ENCODE measurements around the gene IFT25. TPM values are rescaled to one million over a fixed set of nuclear protein-coding genes. Genes with fewer than 3 reads are reported as not detected.
A peak's percentile ranks its signal among the peaks of the same experiment; 100 is the strongest.
"Not testable (repeated sequence)": the region's sequence is repeated elsewhere in the genome, so short reads cannot be mapped to it uniquely, and the experiment has no call there.

IFT25 gene
- total RNA-seq, 2 donors from 2014 or later: 61.3 to 73.0 TPM

- Mint-ChIP-seq H3K9me3 (no peaks in the 10 kb centered on the region), H3K36me3 (no peaks in the 10 kb centered on the region), H3K27ac (no peak overlapping the region)
- no peak for ATAC-seq
- no peak for DNase-seq (ENCODE audit: low spot score in 2 of 2)
Observed at GRCh38 chr1:53905509-53905908, 40.0 kb downstream of the IFT25 start.

- no peak overlapping the region for H3K27ac Mint-ChIP-seq
- H3K9me3 Mint-ChIP-seq: no peaks in the 10 kb centered on the region
- no peaks in the 10 kb centered on the region for H3K36me3 Mint-ChIP-seq
- ATAC-seq (no peak), DNase-seq (ENCODE audit: low spot score in 2 of 2) (no peak)
Observed at GRCh38 chr1:53902235-53903138, 43.0 kb downstream of the IFT25 start.

GRCh38 chr1:53899708-53900107 lies 45.8 kb downstream of the IFT25 start:
- no peak overlapping the region for H3K27ac Mint-ChIP-seq
- no peak for ATAC-seq

GRCh38 chr1:53899206-53899628 lies 46.3 kb downstream of the IFT25 start:
- no peak for ATAC-seq
- H3K27ac Mint-ChIP-seq: no peak overlapping the region

More at GRCh38 chr1:53899708-53900107, 45.8 kb downstream of the IFT25 start:
- Mint-ChIP-seq H3K9me3 (no peaks in the 10 kb centered on the region), H3K36me3 (no peaks in the 10 kb centered on the region)
- no peak for DNase-seq (ENCODE audit: low spot score in 2 of 2)

GRCh38 chr1:53896635-53897229 lies 48.8 kb downstream of the IFT25 start:
- ATAC-seq (no peak), DNase-seq (ENCODE audit: low spot score in 2 of 2) (no peak)
- H3K27ac Mint-ChIP-seq: peak overlapping the region in 1 of 2 donors; percentile 90
- no peaks in the 10 kb centered on the region for H3K9me3 Mint-ChIP-seq
- H3K36me3 Mint-ChIP-seq: no peaks in the 10 kb centered on the region

More at GRCh38 chr1:53899206-53899628, 46.3 kb downstream of the IFT25 start:
- DNase-seq (ENCODE audit: low spot score in 2 of 2): no peak
- Mint-ChIP-seq H3K36me3 (no peaks in the 10 kb centered on the region), H3K9me3 (no peaks in the 10 kb centered on the region)

- DNase-seq (ENCODE audit: low spot score in 2 of 2): no peak
- H3K36me3 Mint-ChIP-seq: no peaks in the 10 kb centered on the region
- H3K27ac Mint-ChIP-seq: no peak overlapping the region
Observed at GRCh38 chr1:53895421-53895820, 50.1 kb downstream of the IFT25 start.

GRCh38 chr1:53894644-53895043 lies 50.9 kb downstream of the IFT25 start:
- no peak for ATAC-seq
- DNase-seq (ENCODE audit: low spot score in 2 of 2): no peak
- Mint-ChIP-seq H3K27ac (no peak overlapping the region), H3K36me3 (no peaks in the 10 kb centered on the region), H3K9me3 (no peaks in the 10 kb centered on the region)

More at GRCh38 chr1:53895421-53895820, 50.1 kb downstream of the IFT25 start:
- ATAC-seq: no peak
- no peaks in the 10 kb centered on the region for H3K9me3 Mint-ChIP-seq

- Mint-ChIP-seq H3K36me3 (peaks cover 0 to 3% of the 10 kb centered on the region in 2 donors), H3K9me3 (no peaks in the 10 kb centered on the region), H3K27ac (peak within 1 kb of the TSS in 1 of 2 donors; percentile 58)
- ATAC-seq (peak in 1 of 2 donors; percentile 6), DNase-seq (ENCODE audit: low spot score in 2 of 2) (no peak)
Observed at GRCh38 chr1:53893999-53894636, 51.4 kb downstream of the IFT25 start, which contains the start of gene DIO1. Gene DIO1, plus strand, starts transcription at chr1:53894187. Its CDS starts 24 bp downstream, at chr1:53894211.

- no peak for ATAC-seq
- H3K27ac Mint-ChIP-seq: peak overlapping the region in 1 of 2 donors; percentile 58
- H3K9me3 Mint-ChIP-seq: no peaks in the 10 kb centered on the region
- peaks cover 0 to 4% of the 10 kb centered on the region in 2 donors for H3K36me3 Mint-ChIP-seq
- DNase-seq (ENCODE audit: low spot score in 2 of 2): no peak
Observed at GRCh38 chr1:53892911-53893310, 52.6 kb downstream of the IFT25 start.

- ATAC-seq (no peak), DNase-seq (ENCODE audit: low spot score in 2 of 2) (no peak)
- peaks cover 0 to 4% of the 10 kb centered on the region in 2 donors for H3K36me3 Mint-ChIP-seq
- no peak overlapping the region for H3K27ac Mint-ChIP-seq
- no peaks in the 10 kb centered on the region for H3K9me3 Mint-ChIP-seq
Observed at GRCh38 chr1:53891678-53892077, 53.8 kb downstream of the IFT25 start.

- Mint-ChIP-seq H3K36me3 (peaks cover 0 to 4% of the 10 kb centered on the region in 2 donors), H3K9me3 (no peaks in the 10 kb centered on the region), H3K27ac (peak overlapping the region in 1 of 2 donors; percentile 95)
- ATAC-seq (no peak), DNase-seq (ENCODE audit: low spot score in 2 of 2) (no peak)
Observed at GRCh38 chr1:53891018-53891417, 54.5 kb downstream of the IFT25 start.

- H3K9me3 Mint-ChIP-seq: no peaks in the 10 kb centered on the region
- DNase-seq (ENCODE audit: low spot score in 2 of 2): peak in 1 of 2 donors; percentile 10
- H3K27ac Mint-ChIP-seq: peak overlapping the region; percentile 56 to 95
- peaks cover 0 to 4% of the 10 kb centered on the region in 2 donors for H3K36me3 Mint-ChIP-seq
- peak in 1 of 2 donors; percentile 6 for ATAC-seq
Observed at GRCh38 chr1:53890522-53890941, 55.0 kb downstream of the IFT25 start.

GRCh38 chr1:53889304-53890298 lies 55.9 kb downstream of the IFT25 start, which contains the start of gene YIPF1:
Gene YIPF1, minus strand, starts transcription at chr1:53889797. Its CDS starts 860 bp downstream, at chr1:53888937.
- peaks cover 7 to 11% of the 10 kb centered on the region in 2 donors for H3K36me3 Mint-ChIP-seq
- H3K9me3 Mint-ChIP-seq: no peaks in the 10 kb centered on the region
- peak; percentile 82 to 91 for DNase-seq (ENCODE audit: low spot score in 2 of 2)
- ATAC-seq: peak; percentile 85 to 94
- peak within 1 kb of the TSS; percentile 95 to 99 for H3K27ac Mint-ChIP-seq

- no peak for DNase-seq (ENCODE audit: low spot score in 2 of 2)
- H3K36me3 Mint-ChIP-seq: peaks cover 7 to 11% of the 10 kb centered on the region in 2 donors
- no peak for ATAC-seq
- H3K9me3 Mint-ChIP-seq: no peaks in the 10 kb centered on the region
- H3K27ac Mint-ChIP-seq: peak overlapping the region; percentile 95 to 99
Observed at GRCh38 chr1:53888681-53889080, 56.8 kb downstream of the IFT25 start.

- DNase-seq (ENCODE audit: low spot score in 2 of 2); ATAC-seq; H3K27ac Mint-ChIP-seq; H3K9me3 Mint-ChIP-seq: not testable (repeated sequence)
- H3K36me3 Mint-ChIP-seq: peaks cover 21 to 22% of the 10 kb centered on the region in 2 donors
Observed at GRCh38 chr1:53883600-53883999, 61.9 kb downstream of the IFT25 start.

Measured in activated naive CD4-positive, alpha-beta T cell treated with anti-CD3 and anti-CD28 coated beads, Interleukin-2, amount 50 U/mL, for 72 hours (primary cell).